Loucy (cell line): Measurements from ENCODE around the gene POC1A.

Experiments
- EZH2phosphoT487 ChIP-seq: fragments of 200-600 bp; IDR thresholded peaks from 2 replicates; pipeline ENCODE4 v1.6.1; 2018; ENCODE audit warnings: antibody characterized with exemption, mild to moderate bottlenecking, moderate library complexity, borderline replicate concordance
- TF ChIP-seq, protein P1 (sequence below): fragments of 200-600 bp; sonication (generic); conservative IDR thresholded peaks from 2 replicates; pipeline ENCODE4 v1.5.1; 2014; ENCODE audit warnings: mild to moderate bottlenecking, antibody characterized with exemption, low read length

DNA sequence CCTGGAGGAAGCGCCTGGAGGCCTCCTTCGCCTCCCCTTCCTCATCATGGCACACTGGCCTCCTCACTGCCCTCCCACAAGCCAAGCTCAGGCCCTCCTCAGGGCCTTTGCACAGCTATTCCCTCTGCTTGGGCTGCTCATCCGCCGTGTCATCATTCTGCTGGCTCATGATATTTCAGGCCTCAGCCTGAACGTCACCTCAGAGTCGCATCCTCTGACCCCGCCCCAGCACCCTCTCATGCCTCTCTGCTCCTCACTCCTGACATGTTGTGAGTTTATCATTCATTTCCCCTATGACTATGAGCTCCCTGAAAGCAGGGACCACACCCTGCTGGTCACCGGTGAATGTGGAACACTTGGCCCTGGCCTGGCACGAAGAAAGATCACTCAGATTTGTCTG is 20.7 kb upstream of the POC1A start:
- TF ChIP-seq, protein P1, sequence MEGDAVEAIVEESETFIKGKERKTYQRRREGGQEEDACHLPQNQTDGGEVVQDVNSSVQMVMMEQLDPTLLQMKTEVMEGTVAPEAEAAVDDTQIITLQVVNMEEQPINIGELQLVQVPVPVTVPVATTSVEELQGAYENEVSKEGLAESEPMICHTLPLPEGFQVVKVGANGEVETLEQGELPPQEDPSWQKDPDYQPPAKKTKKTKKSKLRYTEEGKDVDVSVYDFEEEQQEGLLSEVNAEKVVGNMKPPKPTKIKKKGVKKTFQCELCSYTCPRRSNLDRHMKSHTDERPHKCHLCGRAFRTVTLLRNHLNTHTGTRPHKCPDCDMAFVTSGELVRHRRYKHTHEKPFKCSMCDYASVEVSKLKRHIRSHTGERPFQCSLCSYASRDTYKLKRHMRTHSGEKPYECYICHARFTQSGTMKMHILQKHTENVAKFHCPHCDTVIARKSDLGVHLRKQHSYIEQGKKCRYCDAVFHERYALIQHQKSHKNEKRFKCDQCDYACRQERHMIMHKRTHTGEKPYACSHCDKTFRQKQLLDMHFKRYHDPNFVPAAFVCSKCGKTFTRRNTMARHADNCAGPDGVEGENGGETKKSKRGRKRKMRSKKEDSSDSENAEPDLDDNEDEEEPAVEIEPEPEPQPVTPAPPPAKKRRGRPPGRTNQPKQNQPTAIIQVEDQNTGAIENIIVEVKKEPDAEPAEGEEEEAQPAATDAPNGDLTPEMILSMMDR: no peak
- TF ChIP-seq EZH2phosphoT487: no peak
